Activated CD4-positive, alpha-beta T cell treated with anti-CD3 and anti-CD28 coated beads for 24 hours (primary cell): ENCODE data around the gene KRT35.

Experiments
- DNase-seq, 2 donors: peaks; one replicate each; pipeline ENCODE4 v3.0.0-alpha.2; 2020; ENCODE audit warnings: low read depth in 2 of 2

Gene KRT35

GRCh38 chr17:41481036-41481435 is at the start of gene KRT35:
TSS of gene KRT35 (minus strand) at chr17:41481151. CDS start at chr17:41481097, 54 bp downstream.
- no peak for DNase-seq

GRCh38 chr17:41530062-41531048 is 49.4 kb upstream of the KRT35 start:
- no peak for DNase-seq

GRCh38 chr17:41529491-41529915 is 48.6 kb upstream of the KRT35 start:
- no peak for DNase-seq

- DNase-seq: no peak
Observed at GRCh38 chr17:41528959-41529353, 48.0 kb upstream of the KRT35 start.

- no peak for DNase-seq
Observed at GRCh38 chr17:41527063-41528023, 46.4 kb upstream of the KRT35 start.

- no peak for DNase-seq
Observed at GRCh38 chr17:41524261-41524660, 43.3 kb upstream of the KRT35 start.

- no peak for DNase-seq
Observed at GRCh38 chr17:41523787-41524186, 42.8 kb upstream of the KRT35 start.

GRCh38 chr17:41523225-41523593 is 42.3 kb upstream of the KRT35 start:
- DNase-seq: no peak

- no peak for DNase-seq
Observed at GRCh38 chr17:41522301-41523224, 41.6 kb upstream of the KRT35 start.

- DNase-seq: no peak
Observed at GRCh38 chr17:41521574-41522261, 40.8 kb upstream of the KRT35 start.

GRCh38 chr17:41520821-41521521 is 40.0 kb upstream of the KRT35 start:
- DNase-seq: no peak

GRCh38 chr17:41519501-41520224 is 38.7 kb upstream of the KRT35 start:
- DNase-seq: no peak

GRCh38 chr17:41518789-41519449 is 38.0 kb upstream of the KRT35 start, which contains the start of gene KRT15:
TSS of gene KRT15 (minus strand) at chr17:41518890. CDS start at chr17:41518827, 63 bp downstream.
- no peak for DNase-seq

- DNase-seq: no peak
Observed at GRCh38 chr17:41518031-41518430, 37.1 kb upstream of the KRT35 start.

GRCh38 chr17:41516830-41517283 is 35.9 kb upstream of the KRT35 start:
- DNase-seq: no peak

GRCh38 chr17:41516147-41516829 is 35.3 kb upstream of the KRT35 start:
- DNase-seq: no peak

GRCh38 chr17:41513168-41513547 is 32.2 kb upstream of the KRT35 start:
- DNase-seq: no peak
